Tibial artery (tissue), 4 donors: Measurements from ENCODE around the gene EFNB2.

Experiments used
- DNase-seq, 2 donors: peaks; one replicate each; pipeline ENCODE4 v3.0.0-alpha.2; 2019
- H3K27ac ChIP-seq, 2 donors: fragments of 200-600 bp; sonication (generic) in 1 of 2; 1 replicate in 1 of 2; 2 replicates in 1 of 2; pipeline ENCODE4 v1.5.1; 2018 to 2019; ENCODE audit warnings: mild to moderate bottlenecking in 1 of 2
- H3K27me3 ChIP-seq, 2 donors: fragments of 200-600 bp; sonication (generic) in 1 of 2; one replicate each; pipeline versions ENCODE4 v1.5.1 to v1.6.0; 2016 to 2019
- H3K36me3 ChIP-seq, 3 donors: fragments of 200-600 bp; sonication (generic) in 2 of 3; one replicate each; pipeline ENCODE4 v1.5.1; 2016 to 2019; ENCODE audit warnings: mild to moderate bottlenecking in 2 of 3
- H3K4me1 ChIP-seq, 4 donors: fragments of 200-600 bp; sonication (generic) in 2 of 4; 1 replicate in 3 of 4; 2 replicates in 1 of 4; pipeline ENCODE4 v1.5.1; 2016 to 2019
- H3K4me3 ChIP-seq, 2 donors: fragments of 200-600 bp; sonication (generic) in 1 of 2; 1 replicate in 1 of 2; 2 replicates in 1 of 2; pipeline ENCODE4 v1.5.1; 2018 to 2019; ENCODE audit warnings: mild to moderate bottlenecking in 2 of 2
- H3K9me3 ChIP-seq, 3 donors: fragments of 200-600 bp; sonication (generic) in 1 of 3; one replicate each; pipeline ENCODE4 v1.5.1; 2016 to 2019
- intact Hi-C: fragments of 100-400 bp; cut with DNase I; formaldehyde crosslinking; loops from one replicate; pipeline ENCODE4 v1.15.0; 2023; ENCODE audit warnings: low total_unique reads
- TF ChIP-seq, protein P1 (sequence below), 2 experiments: fragments of 200-600 bp in 1 of 2; fragments of 450-650 bp in 1 of 2; IDR thresholded peaks; one replicate each; pipeline ENCODE4 v1.5.1; 2017 to 2019; ENCODE audit warnings: antibody characterized with exemption in 2 of 2, mild to moderate bottlenecking in 1 of 2, moderate library complexity in 1 of 2

EFNB2 gene

GRCh38 chr13:106570299-106570852 is 34.9 kb upstream of the EFNB2 start:
- TF ChIP-seq, protein P1, sequence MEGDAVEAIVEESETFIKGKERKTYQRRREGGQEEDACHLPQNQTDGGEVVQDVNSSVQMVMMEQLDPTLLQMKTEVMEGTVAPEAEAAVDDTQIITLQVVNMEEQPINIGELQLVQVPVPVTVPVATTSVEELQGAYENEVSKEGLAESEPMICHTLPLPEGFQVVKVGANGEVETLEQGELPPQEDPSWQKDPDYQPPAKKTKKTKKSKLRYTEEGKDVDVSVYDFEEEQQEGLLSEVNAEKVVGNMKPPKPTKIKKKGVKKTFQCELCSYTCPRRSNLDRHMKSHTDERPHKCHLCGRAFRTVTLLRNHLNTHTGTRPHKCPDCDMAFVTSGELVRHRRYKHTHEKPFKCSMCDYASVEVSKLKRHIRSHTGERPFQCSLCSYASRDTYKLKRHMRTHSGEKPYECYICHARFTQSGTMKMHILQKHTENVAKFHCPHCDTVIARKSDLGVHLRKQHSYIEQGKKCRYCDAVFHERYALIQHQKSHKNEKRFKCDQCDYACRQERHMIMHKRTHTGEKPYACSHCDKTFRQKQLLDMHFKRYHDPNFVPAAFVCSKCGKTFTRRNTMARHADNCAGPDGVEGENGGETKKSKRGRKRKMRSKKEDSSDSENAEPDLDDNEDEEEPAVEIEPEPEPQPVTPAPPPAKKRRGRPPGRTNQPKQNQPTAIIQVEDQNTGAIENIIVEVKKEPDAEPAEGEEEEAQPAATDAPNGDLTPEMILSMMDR (IDR thresholded peaks at IDR 0.05): no peak
- Histone ChIP-seq H3K27me3 (no peaks in the 10 kb centered on the region), H3K4me1 (peaks cover 0 to 23% (median 11%) of the 10 kb centered on the region in 4 donors), H3K36me3 (no peaks in the 10 kb centered on the region), H3K9me3 (no peaks in the 10 kb centered on the region), H3K4me3 (peak overlapping the region in 1 of 2 donors; percentile 17), H3K27ac (peak overlapping the region; percentile 36 to 61)
- intact Hi-C loops: no loop called here
- peak; percentile 82 to 83 for DNase-seq

DNA sequence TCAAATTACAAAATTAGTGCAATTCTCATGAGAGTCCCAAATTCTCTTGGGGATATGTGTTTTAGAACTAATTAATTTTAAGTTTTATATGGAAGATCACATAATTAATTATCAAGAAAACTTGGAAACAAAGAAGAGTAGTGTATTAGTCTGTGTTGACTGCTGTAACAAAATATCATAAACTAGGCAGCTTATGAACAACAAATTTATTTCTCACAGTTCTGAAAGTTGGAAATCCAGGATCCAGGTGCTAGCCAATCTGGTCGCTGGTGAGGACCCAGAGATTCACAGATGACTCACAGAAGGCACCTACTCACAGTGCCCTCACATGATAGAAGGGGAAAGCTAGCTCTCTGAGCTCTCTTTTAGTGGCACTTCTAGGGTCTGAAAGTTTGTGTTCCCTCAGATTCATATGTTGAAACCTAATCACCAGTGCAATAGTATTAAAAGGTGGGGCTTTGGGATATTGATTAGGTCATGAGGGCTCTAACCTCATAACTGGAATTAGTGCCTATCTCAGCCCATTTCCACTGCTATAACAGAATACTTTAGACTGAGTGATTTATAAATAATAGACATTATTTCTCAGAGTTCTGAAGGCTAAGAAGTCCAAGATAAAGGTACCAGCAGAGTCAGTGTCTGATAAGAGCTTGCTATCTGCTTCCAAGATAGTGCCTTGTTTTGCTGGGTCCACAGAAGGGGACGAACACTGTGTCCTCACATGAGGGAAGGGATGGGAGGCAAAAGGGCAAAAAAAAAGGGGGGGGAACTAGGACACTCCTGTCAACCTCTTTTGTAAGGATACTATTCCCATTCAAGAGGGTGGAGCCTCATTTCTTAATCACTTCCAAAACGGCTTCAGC is 34.0 kb upstream of the EFNB2 start:
- no peaks in the 10 kb centered on the region for H3K36me3 ChIP-seq
- no peaks in the 10 kb centered on the region for H3K27me3 ChIP-seq
- peak overlapping the region; percentile 36 to 61 for H3K27ac ChIP-seq
- no peak overlapping the region for H3K4me3 ChIP-seq
- no peaks in the 10 kb centered on the region for H3K9me3 ChIP-seq
- TF ChIP-seq, protein P1 (IDR thresholded peaks at IDR 0.05): no peak
- DNase-seq: no peak
- peaks cover 0 to 32% (median 20%) of the 10 kb centered on the region in 4 donors for H3K4me1 ChIP-seq
- intact Hi-C loops: loop anchor here (5.0 to 10.0 kb wide), 3 partner anchors 45 to 1645 kb away; partner anchors contain the start of genes ABHD13 and LIG4

- no peak for DNase-seq
- TF ChIP-seq, protein P1 (IDR thresholded peaks at IDR 0.05): no peak
- intact Hi-C loops: loop anchor here (5.0 to 10.0 kb wide), 3 partner anchors 46 to 1646 kb away; partner anchors contain the start of genes ABHD13 and LIG4
- Histone ChIP-seq H3K27ac (peak overlapping the region; percentile 95 to 98), H3K27me3 (no peaks in the 10 kb centered on the region), H3K9me3 (no peaks in the 10 kb centered on the region), H3K4me1 (peaks cover 0 to 34% (median 24%) of the 10 kb centered on the region in 4 donors), H3K36me3 (no peaks in the 10 kb centered on the region), H3K4me3 (peak overlapping the region; percentile 84 to 97)
These were observed 33.0 kb upstream of the EFNB2 start for GRCh38 chr13:106568299-106569003.

GRCh38 chr13:106567474-106568298 is 32.2 kb upstream of the EFNB2 start, which contains the start of gene ARGLU1:
Gene ARGLU1, minus strand, starts transcription at chr13:106568137. Its CDS starts 218 bp downstream, at chr13:106567919.
- Histone ChIP-seq H3K9me3 (no peaks in the 10 kb centered on the region), H3K4me1 (peaks cover 0 to 42% (median 27%) of the 10 kb centered on the region in 4 donors), H3K4me3 (peak within 1 kb of the TSS; percentile 84 to 97), H3K36me3 (no peaks in the 10 kb centered on the region), H3K27me3 (no peaks in the 10 kb centered on the region), H3K27ac (peak within 1 kb of the TSS; percentile 95 to 98)
- TF ChIP-seq, protein P1 (IDR thresholded peaks at IDR 0.05): no peak
- intact Hi-C loops: loop anchor here (5.0 to 10.0 kb wide), 3 partner anchors 47 to 1647 kb away; partner anchors contain the start of genes ABHD13 and LIG4
- DNase-seq: peak; percentile 90 to 96
